ENCODE data around the gene AP4S1. TPM values are rescaled to one million over a fixed set of nuclear protein-coding genes. Genes with fewer than 3 reads are reported as not detected.

AP4S1 gene
- total RNA-seq, 4 donors from 2014 or later, result 6.0 to 15.0 (median 10.5) TPM

DNA sequence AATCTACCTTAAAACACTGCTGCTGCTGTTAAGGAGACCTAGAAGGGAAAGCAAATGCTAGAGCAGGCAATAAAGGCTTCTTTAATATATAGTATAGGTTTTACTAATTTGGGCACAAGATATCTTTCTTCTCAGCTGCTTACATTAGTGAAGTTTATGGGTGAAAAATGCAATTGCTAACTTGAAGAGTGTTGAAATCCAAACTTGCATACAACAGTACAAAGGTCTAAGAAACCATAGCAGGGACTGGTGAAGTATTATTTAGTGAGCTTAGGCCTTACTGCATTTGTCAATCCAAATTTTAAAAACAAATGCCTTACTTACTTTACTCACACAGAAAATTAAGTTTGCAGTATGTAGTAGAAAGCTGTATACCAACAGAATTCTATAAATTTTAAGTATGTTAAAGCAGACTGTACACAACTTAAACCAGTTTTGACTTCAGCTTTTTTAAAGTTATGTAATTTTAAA lies 1.4 kb upstream of the AP4S1 start:
- intact Hi-C loops (cut with DNase I; ENCODE audit: low total_unique reads), result no loop called here
- TF ChIP-seq, protein P1, sequence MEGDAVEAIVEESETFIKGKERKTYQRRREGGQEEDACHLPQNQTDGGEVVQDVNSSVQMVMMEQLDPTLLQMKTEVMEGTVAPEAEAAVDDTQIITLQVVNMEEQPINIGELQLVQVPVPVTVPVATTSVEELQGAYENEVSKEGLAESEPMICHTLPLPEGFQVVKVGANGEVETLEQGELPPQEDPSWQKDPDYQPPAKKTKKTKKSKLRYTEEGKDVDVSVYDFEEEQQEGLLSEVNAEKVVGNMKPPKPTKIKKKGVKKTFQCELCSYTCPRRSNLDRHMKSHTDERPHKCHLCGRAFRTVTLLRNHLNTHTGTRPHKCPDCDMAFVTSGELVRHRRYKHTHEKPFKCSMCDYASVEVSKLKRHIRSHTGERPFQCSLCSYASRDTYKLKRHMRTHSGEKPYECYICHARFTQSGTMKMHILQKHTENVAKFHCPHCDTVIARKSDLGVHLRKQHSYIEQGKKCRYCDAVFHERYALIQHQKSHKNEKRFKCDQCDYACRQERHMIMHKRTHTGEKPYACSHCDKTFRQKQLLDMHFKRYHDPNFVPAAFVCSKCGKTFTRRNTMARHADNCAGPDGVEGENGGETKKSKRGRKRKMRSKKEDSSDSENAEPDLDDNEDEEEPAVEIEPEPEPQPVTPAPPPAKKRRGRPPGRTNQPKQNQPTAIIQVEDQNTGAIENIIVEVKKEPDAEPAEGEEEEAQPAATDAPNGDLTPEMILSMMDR (IDR thresholded peaks at IDR 0.05), result no peak
- no peak for TF ChIP-seq POLR2A (IDR thresholded peaks at IDR 0.05)
- no peak for DNase-seq (ENCODE audit: low spot score in 2 of 2)
- H3K4me3 ChIP-seq (ENCODE audit: low read depth, poor library complexity, severe bottlenecking), result no peak overlapping the region

- H3K4me3 ChIP-seq (ENCODE audit: low read depth, poor library complexity, severe bottlenecking), result peak overlapping the region; percentile 87
- TF ChIP-seq, protein P1 (IDR thresholded peaks at IDR 0.05), result no peak
- TF ChIP-seq POLR2A (IDR thresholded peaks at IDR 0.05), result no peak
- DNase-seq (ENCODE audit: low spot score in 2 of 2), result no peak
- WGBS, 2 donors, result 4 to 6% methylated on average over 11 of the region's 11 CpGs
- intact Hi-C loops (cut with DNase I; ENCODE audit: low total_unique reads), result no loop called here
Observed at GRCh38 chr14:31024577-31025366, 677 bp upstream of the AP4S1 start.

DNA sequence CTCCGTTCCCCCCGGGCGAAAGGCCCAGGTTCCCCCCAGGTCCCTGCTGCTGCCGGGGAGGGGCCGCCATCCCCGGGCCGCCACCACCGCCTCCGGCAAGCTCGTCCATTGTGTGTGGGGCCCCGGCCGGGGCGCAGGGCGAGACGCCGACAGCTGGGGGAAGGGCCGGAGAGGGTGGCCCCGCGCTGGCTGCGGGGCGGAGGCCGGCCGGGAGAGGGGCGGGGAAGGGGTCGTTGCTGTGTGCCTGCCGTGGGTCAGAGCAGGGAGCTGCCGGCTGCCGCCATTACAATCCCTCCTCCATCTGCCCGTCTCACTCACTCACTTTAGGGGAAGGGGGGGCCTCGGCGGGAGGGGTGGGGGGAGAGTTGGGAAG lies 614 bp downstream of the AP4S1 start, which contains the start of gene STRN3:
TSS of gene STRN3 (minus strand) at position 303 of the 373 bp plus-strand sequence. CDS start at position 109, 194 bp downstream.
- DNase-seq (ENCODE audit: low spot score in 2 of 2), result no peak
- H3K4me3 ChIP-seq (ENCODE audit: low read depth, poor library complexity, severe bottlenecking), result peak within 1 kb of the TSS; percentile 87
- WGBS, 2 donors, result 0% methylated on average over 1 to 4 of the region's 31 CpGs
- no peak for TF ChIP-seq POLR2A (IDR thresholded peaks at IDR 0.05)
- TF ChIP-seq, protein P1 (IDR thresholded peaks at IDR 0.05), result no peak
- intact Hi-C loops (cut with DNase I; ENCODE audit: low total_unique reads), result no loop called here

- peak overlapping the region; percentile 87 for H3K4me3 ChIP-seq (ENCODE audit: low read depth, poor library complexity, severe bottlenecking)
- 0% methylated on average over 30 to 47 of the region's 48 CpGs for WGBS, 2 donors
- intact Hi-C loops (cut with DNase I; ENCODE audit: low total_unique reads), result no loop called here
- peak; percentile 95 to 99 for DNase-seq (ENCODE audit: low spot score in 2 of 2)
- peak in 1 of 2 donors; percentile 8 for TF ChIP-seq POLR2A (IDR thresholded peaks at IDR 0.05)
- TF ChIP-seq, protein P1 (IDR thresholded peaks at IDR 0.05), result peak in 1 of 3 donors; percentile 22
Observed at GRCh38 chr14:31026450-31027235, 1.2 kb downstream of the AP4S1 start.

GRCh38 chr14:31027847-31028246 lies 2.4 kb downstream of the AP4S1 start:
- TF ChIP-seq, protein P1 (IDR thresholded peaks at IDR 0.05), result no peak
- no peak for TF ChIP-seq POLR2A (IDR thresholded peaks at IDR 0.05)
- DNase-seq (ENCODE audit: low spot score in 2 of 2), result no peak
- no peak overlapping the region for H3K4me3 ChIP-seq (ENCODE audit: low read depth, poor library complexity, severe bottlenecking)
- 78 to 87% methylated on average over 1 of the region's 1 CpG for WGBS, 2 donors
- intact Hi-C loops (cut with DNase I; ENCODE audit: low total_unique reads), result no loop called here
